NCI-H146 (cell line): ENCODE measurements around the gene RELCH.

Experiments used
- DNase-seq: peaks from one replicate; lab custom pipeline; 2025; lab: John Stamatoyannopoulos, UW

RELCH gene

GRCh38 chr18:62262061-62262460 is 75.0 kb downstream of the RELCH start:
- DNase-seq, result no peak

- no peak for DNase-seq
These were observed 77.9 kb downstream of the RELCH start for GRCh38 chr18:62264984-62265383.

GRCh38 chr18:62277045-62277444 is 90.0 kb downstream of the RELCH start:
- no peak for DNase-seq

- DNase-seq, result peak; percentile 100
These were observed 92.5 kb downstream of the RELCH start for GRCh38 chr18:62279561-62279960.

GRCh38 chr18:62280058-62280457 is 93.0 kb downstream of the RELCH start:
- peak; percentile 30 for DNase-seq

GRCh38 chr18:62280786-62281185 is 93.7 kb downstream of the RELCH start:
- DNase-seq, result no peak

- no peak for DNase-seq
These were observed 94.6 kb downstream of the RELCH start for GRCh38 chr18:62281684-62282083.

GRCh38 chr18:62282188-62282629 is 95.2 kb downstream of the RELCH start:
- no peak for DNase-seq

- no peak for DNase-seq
These were observed 97.6 kb downstream of the RELCH start for GRCh38 chr18:62284637-62285036.

GRCh38 chr18:62285281-62285680 is 98.2 kb downstream of the RELCH start:
- DNase-seq, result no peak

- DNase-seq, result no peak
These were observed 101.0 kb downstream of the RELCH start for GRCh38 chr18:62287781-62288664.

- DNase-seq, result no peak
These were observed 101.6 kb downstream of the RELCH start for GRCh38 chr18:62288665-62289008.

- DNase-seq, result no peak
These were observed 102.0 kb downstream of the RELCH start for GRCh38 chr18:62289047-62289446.

- no peak for DNase-seq
These were observed 107.0 kb downstream of the RELCH start for GRCh38 chr18:62294073-62294472.

GRCh38 chr18:62300359-62300963 is 113.4 kb downstream of the RELCH start:
- DNase-seq, result no peak

- DNase-seq, result no peak
These were observed 114.3 kb downstream of the RELCH start for GRCh38 chr18:62301322-62301721.

- no peak for DNase-seq
These were observed 125.8 kb downstream of the RELCH start for GRCh38 chr18:62312851-62313250.

- no peak for DNase-seq
These were observed 131.4 kb downstream of the RELCH start for GRCh38 chr18:62318228-62319180.

- no peak for DNase-seq
These were observed 134.1 kb downstream of the RELCH start for GRCh38 chr18:62321201-62321600.

- no peak for DNase-seq
These were observed 136.6 kb downstream of the RELCH start for GRCh38 chr18:62323483-62324180.

GRCh38 chr18:62324181-62324828 is 137.2 kb downstream of the RELCH start:
- DNase-seq, result no peak
